ENCODE data around the gene KCNMB1. TPM values are rescaled to one million over a fixed set of nuclear protein-coding genes. Genes with fewer than 3 reads are reported as not detected.

The KCNMB1 gene
- total and polyA plus RNA-seq, 2 of the 13 experiments (the other 11 are each of a cell fraction or from before 2014, with no cell fraction given) = not detected

DNA sequence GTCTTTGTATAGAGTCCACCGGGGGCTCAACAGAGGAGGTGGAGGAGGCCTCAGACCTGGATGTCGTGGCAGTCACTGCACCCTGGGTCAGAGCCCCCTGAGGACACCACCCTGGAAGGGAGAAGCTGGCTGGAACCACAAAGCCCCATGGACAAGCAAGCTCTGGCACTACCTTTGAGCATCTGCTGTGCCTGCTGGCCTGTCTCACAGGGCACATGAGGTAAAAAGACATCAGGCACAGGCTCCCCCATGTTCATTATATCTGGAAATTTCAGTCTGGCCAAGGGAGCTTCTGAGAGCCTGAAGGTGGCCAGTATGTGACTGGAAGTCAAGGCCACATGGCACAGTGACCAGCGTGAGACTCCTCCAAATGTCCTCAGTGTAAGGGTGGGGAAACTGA is 22.9 kb downstream of the KCNMB1 start:
- no peaks in the 10 kb centered on the region for H3K4me1 ChIP-seq (ENCODE audit: insufficient read depth, low read length)
- no peak overlapping the region for H2AFZ ChIP-seq (ENCODE audit: low read length)
- intact Hi-C loops (cut with micrococcal nuclease; ENCODE audit: unreplicated experiment) (no loop called here), in situ Hi-C loops (cut with HindIII; ENCODE audit: extremely low pct_ligation_motif_present, low pct_unique_long_range_greater_than_20kb) (no loop called here)
- ATAC-seq = no peak
- H3K79me2 ChIP-seq (ENCODE audit: insufficient read depth, low read length) = no peaks in the 10 kb centered on the region
- no peaks in the 10 kb centered on the region for H4K20me1 ChIP-seq (ENCODE audit: insufficient read depth, low read length)
- no peak overlapping the region for H3K4me2 ChIP-seq (ENCODE audit: low read depth, low read length)
- DNase-seq (ENCODE audit: low spot score) = no peak
- ChIA-PET POLR2A (no interaction called here), CTCF (ENCODE audit: low intra/inter-chr PET ratio, low total read pairs) (no interaction called here)
- no peak for TF ChIP-seq ZNF678 (CRISPR knock-in tag; IDR thresholded peaks at IDR 0.05)
- no peak for TF ChIP-seq SAP130 (CRISPR knock-in tag; IDR thresholded peaks at IDR 0.05; ENCODE audit: low read depth)
- TF ChIP-seq, protein P1, sequence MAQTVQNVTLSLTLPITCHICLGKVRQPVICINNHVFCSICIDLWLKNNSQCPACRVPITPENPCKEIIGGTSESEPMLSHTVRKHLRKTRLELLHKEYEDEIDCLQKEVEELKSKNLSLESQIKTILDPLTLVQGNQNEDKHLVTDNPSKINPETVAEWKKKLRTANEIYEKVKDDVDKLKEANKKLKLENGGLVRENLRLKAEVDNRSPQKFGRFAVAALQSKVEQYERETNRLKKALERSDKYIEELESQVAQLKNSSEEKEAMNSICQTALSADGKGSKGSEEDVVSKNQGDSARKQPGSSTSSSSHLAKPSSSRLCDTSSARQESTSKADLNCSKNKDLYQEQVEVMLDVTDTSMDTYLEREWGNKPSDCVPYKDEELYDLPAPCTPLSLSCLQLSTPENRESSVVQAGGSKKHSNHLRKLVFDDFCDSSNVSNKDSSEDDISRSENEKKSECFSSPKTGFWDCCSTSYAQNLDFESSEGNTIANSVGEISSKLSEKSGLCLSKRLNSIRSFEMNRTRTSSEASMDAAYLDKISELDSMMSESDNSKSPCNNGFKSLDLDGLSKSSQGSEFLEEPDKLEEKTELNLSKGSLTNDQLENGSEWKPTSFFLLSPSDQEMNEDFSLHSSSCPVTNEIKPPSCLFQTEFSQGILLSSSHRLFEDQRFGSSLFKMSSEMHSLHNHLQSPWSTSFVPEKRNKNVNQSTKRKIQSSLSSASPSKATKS (CRISPR knock-in tag; IDR thresholded peaks at IDR 0.05) = no peak
- TF ChIP-seq U2AF1 (optimal IDR thresholded peaks at IDR 0.05; ENCODE audit: low read depth, low read length) = no peak
- H3K4me3 ChIP-seq (replicated peaks in 1 of 3; ENCODE audit: insufficient read depth in 1 of 3, low read depth in 2 of 3, low read length in 3 of 3) = no peak overlapping the region
- no peak overlapping the region for H3K9ac ChIP-seq (ENCODE audit: insufficient read depth, low read depth, low read length)
- no peak for FAIRE-seq
- no peak overlapping the region for H3K27ac ChIP-seq (ENCODE audit: extremely low read length, insufficient read depth, low read length)
- H3K9me3 ChIP-seq (ENCODE audit: low read length) = no peaks in the 10 kb centered on the region
- H3K27me3 ChIP-seq (ENCODE audit: control insufficient read depth in 1 of 2, insufficient read depth in 2 of 2, low read length in 2 of 2) = peaks cover 0 to 16% of the 10 kb centered on the region in 2 experiments; a peak in 3 of 5 replicates
- WGBS (ENCODE audit: low lambda C conversion rate) = 3% methylated on average over 3 of the region's 3 CpGs
- no TSS peak for BruUV-seq (replicated peaks)
- H3K36me3 ChIP-seq (replicated peaks in 1 of 2; ENCODE audit: control insufficient read depth in 1 of 2, insufficient read depth in 2 of 2, low read length in 2 of 2) = no peaks in the 10 kb centered on the region

- FAIRE-seq (no peak), ATAC-seq (no peak), DNase-seq (ENCODE audit: low spot score) (no peak)
- no peaks in the 10 kb centered on the region for H3K9me3 ChIP-seq (ENCODE audit: low read length)
- intact Hi-C loops (cut with micrococcal nuclease; ENCODE audit: unreplicated experiment) = no loop called here
- no peaks in the 10 kb centered on the region for H3K4me1 ChIP-seq (ENCODE audit: insufficient read depth, low read length)
- WGBS (ENCODE audit: low lambda C conversion rate) = 0% methylated on average over 5 of the region's 5 CpGs
- BruUV-seq (replicated peaks) = no TSS peak
- in situ Hi-C loops (cut with HindIII; ENCODE audit: extremely low pct_ligation_motif_present, low pct_unique_long_range_greater_than_20kb) = no loop called here
- POLR2A ChIA-PET = no interaction called here
- H2AFZ ChIP-seq (ENCODE audit: low read length) = no peak overlapping the region
- no peaks in the 10 kb centered on the region for H3K36me3 ChIP-seq (replicated peaks in 1 of 2; ENCODE audit: control insufficient read depth in 1 of 2, insufficient read depth in 2 of 2, low read length in 2 of 2)
- CTCF ChIA-PET (ENCODE audit: low intra/inter-chr PET ratio, low total read pairs) = no interaction called here
- H3K79me2 ChIP-seq (ENCODE audit: insufficient read depth, low read length) = no peaks in the 10 kb centered on the region
- H3K27me3 ChIP-seq (ENCODE audit: control insufficient read depth in 1 of 2, insufficient read depth in 2 of 2, low read length in 2 of 2) = peaks cover 0 to 15% of the 10 kb centered on the region in 2 experiments; a peak in 3 of 5 replicates
- no peak overlapping the region for H3K4me2 ChIP-seq (ENCODE audit: low read depth, low read length)
- H3K4me3 ChIP-seq (replicated peaks in 1 of 3; ENCODE audit: insufficient read depth in 1 of 3, low read depth in 2 of 3, low read length in 3 of 3) = no peak overlapping the region
- H3K27ac ChIP-seq (ENCODE audit: extremely low read length, insufficient read depth, low read length) = no peak overlapping the region
- H4K20me1 ChIP-seq (ENCODE audit: insufficient read depth, low read length) = no peaks in the 10 kb centered on the region
- no peak overlapping the region for H3K9ac ChIP-seq (ENCODE audit: insufficient read depth, low read depth, low read length)
- TF ChIP-seq HOXD1 (CRISPR knock-in tag; IDR thresholded peaks at IDR 0.05) (no peak), ZNF160 (CRISPR knock-in tag; IDR thresholded peaks at IDR 0.05) (no peak), MYC (CRISPR knock-in tag; IDR thresholded peaks at IDR 0.05; ENCODE audit: borderline replicate concordance) (no peak), ZNF775 (CRISPR knock-in tag; IDR thresholded peaks at IDR 0.05; ENCODE audit: borderline replicate concordance) (no peak), ZNF577 (CRISPR knock-in tag; IDR thresholded peaks at IDR 0.05; ENCODE audit: borderline replicate concordance, low read depth) (no peak), ZNF441 (CRISPR knock-in tag; IDR thresholded peaks at IDR 0.05; ENCODE audit: borderline replicate concordance) (no peak), E2F2 (CRISPR knock-in tag; IDR thresholded peaks at IDR 0.05; ENCODE audit: borderline replicate concordance) (no peak), MEIS2 (CRISPR knock-in tag; IDR thresholded peaks at IDR 0.05) (no peak)
Measured at GRCh38 chr5:170365831-170366230, 23.3 kb downstream of the KCNMB1 start.
